SK-N-SH (cell line): Measurements from ENCODE around the gene CDH4. TPM values are rescaled to one million over a fixed set of nuclear protein-coding genes. Genes with fewer than 3 reads are reported as not detected.

ENCODE experiments used
- CTCF ChIA-PET: fragments of 300-600, 350-600 bp; formaldehyde crosslinking; extraction: SDS; loops from one replicate; lab custom pipeline; 2021; lab: Yijun Ruan, JAX
- POLR2A ChIA-PET: fragments of 350-600 bp; sonication (Branson Sonifier 250); formaldehyde crosslinking; extraction: SDS; loops from one replicate; lab custom pipeline; 2020; ENCODE audit warnings: antibody characterized with exemption, inconsistent platforms; lab: Yijun Ruan, JAX
- DNase-seq: peaks from one replicate; pipeline ENCODE4 v3.0.0; 2012
- H2AFZ ChIP-seq: fragments of 200-600 bp; sonication (generic); 2 replicates; pipeline ENCODE4 v1.8.1; 2016; ENCODE audit warnings: antibody characterized with exemption, mild to moderate bottlenecking, low read depth
- H3F3A ChIP-seq: fragments of 200-600 bp; sonication (generic); replicated peaks from 2 replicates; pipeline ENCODE3; 2016; ENCODE audit warnings: antibody characterized with exemption, mild to moderate bottlenecking; ENCODE audit not compliant: insufficient read depth
- H3K27ac ChIP-seq, 2 experiments: fragments of 200-500 bp in 1 of 2; fragments of 200-600 bp in 1 of 2; sonication (Bioruptor generic) in 1 of 2; sonication (generic), shearing (Covaris generic) in 1 of 2; 2 replicates each; pipeline versions ENCODE4 v1.5.1 to v1.6.1; 2014 to 2016; ENCODE audit warnings: low read depth in 2 of 2, inconsistent platforms in 1 of 2, low read length in 1 of 2, mild to moderate bottlenecking in 1 of 2, mixed read lengths in 1 of 2
- H3K27me3 ChIP-seq: fragments of 200-600 bp; sonication (generic), shearing (Covaris generic); 2 replicates; pipeline ENCODE4 v1.6.1; 2016; ENCODE audit warnings: mixed run types; ENCODE audit not compliant: insufficient read depth
- H3K36me3 ChIP-seq, 2 experiments: fragments of 200-500 bp in 1 of 2; fragments of 200-600 bp in 1 of 2; sonication (Bioruptor generic) in 1 of 2; sonication (generic) in 1 of 2; replicated peaks in 1 of 2; 2 replicates each; pipeline versions ENCODE3 to v1.5.1; 2014 to 2016; ENCODE audit warnings: low read length in 1 of 2, mild to moderate bottlenecking in 1 of 2; ENCODE audit not compliant: insufficient read depth in 2 of 2, control insufficient read depth in 1 of 2
- H3K4me1 ChIP-seq, 2 experiments: fragments of 200-500 bp in 1 of 2; fragments of 200-600 bp in 1 of 2; sonication (Bioruptor generic) in 1 of 2; sonication (generic), shearing (Covaris generic) in 1 of 2; 2 replicates each; pipeline versions ENCODE4 v1.5.1 to v1.6.1; 2014 to 2016; ENCODE audit warnings: low read depth in 1 of 2, low read length in 1 of 2, mixed run types in 1 of 2; ENCODE audit not compliant: insufficient read depth in 2 of 2, control insufficient read depth in 1 of 2
- H3K4me2 ChIP-seq: fragments of 200-600 bp; sonication (generic), shearing (Covaris generic); 2 replicates; pipeline ENCODE4 v1.6.1; 2017; ENCODE audit warnings: mixed run types
- H3K4me3 ChIP-seq, 2 experiments: fragments of 200-500 bp in 1 of 2; fragments of 200-600 bp in 1 of 2; sonication (Bioruptor generic) in 1 of 2; sonication (generic), shearing (Covaris generic) in 1 of 2; 2 replicates each; pipeline versions ENCODE4 v1.5.1 to v1.8.1; 2014 to 2016; ENCODE audit warnings: low read depth in 2 of 2, inconsistent platforms in 1 of 2, low read length in 1 of 2, mild to moderate bottlenecking in 1 of 2, mixed read lengths in 1 of 2, moderate library complexity in 1 of 2
- H3K79me2 ChIP-seq: fragments of 200-600 bp; sonication (generic); 2 replicates; pipeline ENCODE4 v1.8.1; 2017; ENCODE audit warnings: mild to moderate bottlenecking; ENCODE audit not compliant: insufficient read depth
- H3K9ac ChIP-seq: fragments of 200-600 bp; sonication (generic); 2 replicates; pipeline ENCODE4 v1.6.1; 2017; ENCODE audit warnings: mixed run types
- H3K9me2 ChIP-seq: fragments of 200-600 bp; sonication (generic); 2 replicates; pipeline ENCODE4 v1.6.1; 2017; ENCODE audit warnings: mixed run types
- H3K9me3 ChIP-seq: fragments of 200-600 bp; sonication (generic); 2 replicates; pipeline ENCODE4 v1.6.1; 2017; ENCODE audit warnings: mixed run types, mild to moderate bottlenecking, moderate library complexity
- H4K20me1 ChIP-seq: fragments of 200-600 bp; sonication (generic); 2 replicates; pipeline ENCODE4 v1.6.1; 2017; ENCODE audit warnings: mild to moderate bottlenecking, mixed run types; ENCODE audit not compliant: insufficient read depth
- ELF1 ChIP-seq: IDR thresholded peaks from 2 replicates; pipeline ENCODE4 v1.4.0; 2012
- EZH2phosphoT487 ChIP-seq: fragments of 200-600 bp; sonication (generic); IDR thresholded peaks from 2 replicates; pipeline ENCODE4 v1.6.1; 2017; ENCODE audit warnings: low read depth, mixed run types, mild to moderate bottlenecking, antibody characterized with exemption, moderate library complexity, borderline replicate concordance
- FOSL2 ChIP-seq: IDR thresholded peaks from 2 replicates; pipeline ENCODE4 v1.4.0; 2012; ENCODE audit warnings: low read depth, mild to moderate bottlenecking, moderate library complexity, borderline replicate concordance
- FOXJ3 ChIP-seq: sonication (generic); formaldehyde crosslinking; IDR thresholded peaks from 2 replicates; pipeline ENCODE4 v1.5.1; 2020; ENCODE audit warnings: mild to moderate bottlenecking, missing genetic modification reagents
- FOXM1 ChIP-seq: IDR thresholded peaks from 2 replicates; pipeline ENCODE4 v1.4.0; 2012; ENCODE audit warnings: low read depth, mild to moderate bottlenecking
- GABPA ChIP-seq: IDR thresholded peaks from 2 replicates; pipeline ENCODE4 v1.4.0; 2012; ENCODE audit warnings: low read depth, mild to moderate bottlenecking
- IRF3 ChIP-seq: fragments of 150-350 bp; IDR thresholded peaks from 2 replicates; pipeline ENCODE4 v1.6.1; 2016; ENCODE audit warnings: mild to moderate bottlenecking, low read depth, low read length
- MEF2A ChIP-seq: IDR thresholded peaks from 2 replicates; pipeline ENCODE4 v1.4.0; 2012; ENCODE audit warnings: low read depth, borderline replicate concordance
- NFIC ChIP-seq: IDR thresholded peaks from 2 replicates; pipeline ENCODE4 v1.4.0; 2012; ENCODE audit warnings: borderline replicate concordance
- POLR2AphosphoS5 ChIP-seq: IDR thresholded peaks from 2 replicates; pipeline ENCODE4 v1.6.1; 2012; ENCODE audit warnings: low read depth, low read length
- RCOR1 ChIP-seq: fragments of 150-350 bp; IDR thresholded peaks from 2 replicates; pipeline ENCODE4 v1.6.1; 2017; ENCODE audit warnings: antibody characterized with exemption, low read length
- REST ChIP-seq: IDR thresholded peaks from 2 replicates; pipeline ENCODE4 v1.6.1; 2012; ENCODE audit warnings: mild to moderate bottlenecking, low read depth, low read length, moderate library complexity
- TAF1 ChIP-seq: IDR thresholded peaks from 2 replicates; pipeline ENCODE4 v1.6.1; 2012; ENCODE audit warnings: low read depth, mild to moderate bottlenecking, low read length, moderate library complexity, borderline replicate concordance
- TEAD4 ChIP-seq: IDR thresholded peaks from 2 replicates; pipeline ENCODE4 v1.4.0; 2012; ENCODE audit warnings: mild to moderate bottlenecking, borderline replicate concordance; ENCODE audit not compliant: insufficient read depth
- USF2 ChIP-seq: fragments of 150-350 bp; IDR thresholded peaks from 2 replicates; pipeline ENCODE4 v1.6.1; 2017; ENCODE audit warnings: antibody characterized with exemption, low read length, low read depth, borderline replicate concordance
- YY1 ChIP-seq: IDR thresholded peaks from 2 replicates; pipeline ENCODE4 v1.4.0; 2012; ENCODE audit warnings: low read depth, mild to moderate bottlenecking
- ZBTB33 ChIP-seq: IDR thresholded peaks from 2 replicates; pipeline ENCODE4 v1.4.0; 2012; ENCODE audit warnings: low read depth, borderline replicate concordance
- WGBS: methylation state at CpG from one replicate; pipeline ENCODE4 v1.1.6; 2017; ENCODE audit warnings: low lambda C conversion rate; 5-methylcytosine and 5-hydroxymethylcytosine counted together
- polyA plus RNA-seq, 3 experiments: library from polyadenylated mRNA; depleted of rRNA; stranded (reverse); fragments of >200 nt; gene quantifications; 2 replicates each; pipeline ENCODE4 v1.2.3, GENCODE V29; 2012

Gene CDH4
- polyA plus RNA-seq, 1 of the 3 experiments (the other 2 are of a cell fraction), result not detected

GRCh38 chr20:61638802-61639585 lies 386.9 kb downstream of the CDH4 start:
- WGBS, result 43% methylated on average over 16 of the region's 17 CpGs
- Histone ChIP-seq H2AFZ (no peak overlapping the region), H3K4me2 (no peak overlapping the region), H4K20me1 (no peaks in the 10 kb centered on the region), H3K9ac (no peak overlapping the region), H3K27ac (no peak overlapping the region), H3K4me1 (no peaks in the 10 kb centered on the region), H3K36me3 (no peaks in the 10 kb centered on the region), H3F3A (no peaks in the 10 kb centered on the region), H3K4me3 (no peak overlapping the region), H3K79me2 (no peaks in the 10 kb centered on the region), H3K27me3 (no peaks in the 10 kb centered on the region), H3K9me3 (no peaks in the 10 kb centered on the region), H3K9me2 (no peaks in the 10 kb centered on the region)
- POLR2A ChIA-PET, result no interaction called here
- DNase-seq, result no peak
- CTCF ChIA-PET, result no interaction called here
- TF ChIP-seq FOXJ3 (CRISPR knock-in tag), result no peak
- no peak for TF ChIP-seq POLR2AphosphoS5
- TF ChIP-seq USF2, result no peak
- no peak for TF ChIP-seq MEF2A
- no peak for TF ChIP-seq NFIC

GRCh38 chr20:61640131-61640870 lies 388.2 kb downstream of the CDH4 start:
- Histone ChIP-seq H3K79me2 (no peaks in the 10 kb centered on the region), H3K9ac (no peak overlapping the region), H4K20me1 (no peaks in the 10 kb centered on the region), H3K4me2 (no peak overlapping the region), H3K4me1 (no peaks in the 10 kb centered on the region), H2AFZ (no peak overlapping the region), H3K4me3 (no peak overlapping the region), H3K9me3 (no peaks in the 10 kb centered on the region), H3K27ac (no peak overlapping the region), H3K9me2 (no peaks in the 10 kb centered on the region), H3K36me3 (no peaks in the 10 kb centered on the region), H3K27me3 (no peaks in the 10 kb centered on the region), H3F3A (no peaks in the 10 kb centered on the region)
- DNase-seq, result no peak
- CTCF ChIA-PET, result interaction anchor here (1.0 kb wide), 1 partner anchor 11 kb away, joined by 4 read pairs; no protein-coding TSS in a partner anchor
- POLR2A ChIA-PET, result no interaction called here
- WGBS, result 61% methylated on average over 22 of the region's 23 CpGs
- TF ChIP-seq EZH2phosphoT487 (no peak), IRF3 (no peak), TEAD4 (no peak), RCOR1 (no peak), ZBTB33 (no peak), GABPA (no peak), REST (no peak), TAF1 (no peak), FOXM1 (no peak), ELF1 (no peak), YY1 (no peak), FOSL2 (no peak), FOXJ3 (CRISPR knock-in tag) (no peak)
